Retina (tissue), 1 donor: ENCODE results near the gene TENM3.

Experiments
- DNase-seq: peaks from one replicate; pipeline ENCODE4 v3.0.0-alpha.2; 2016

The TENM3 gene

GRCh38 chr4:182700362-182701160 lies 457.4 kb downstream of the TENM3 start:
- DNase-seq = no peak

GRCh38 chr4:182704077-182704476 lies 460.9 kb downstream of the TENM3 start:
- DNase-seq = no peak

GRCh38 chr4:182704948-182705347 lies 461.7 kb downstream of the TENM3 start:
- no peak for DNase-seq

- DNase-seq = no peak
Observed at GRCh38 chr4:182705389-182705788, 462.2 kb downstream of the TENM3 start.

GRCh38 chr4:182711211-182711610 lies 468.0 kb downstream of the TENM3 start:
- DNase-seq = no peak

- DNase-seq = no peak
Observed at GRCh38 chr4:182715548-182715947, 472.3 kb downstream of the TENM3 start.

- DNase-seq = peak; percentile 9
Observed at GRCh38 chr4:182716192-182716591, 473.0 kb downstream of the TENM3 start.

GRCh38 chr4:182717788-182718583 lies 474.8 kb downstream of the TENM3 start:
- no peak for DNase-seq

GRCh38 chr4:182724414-182724813 lies 481.2 kb downstream of the TENM3 start:
- DNase-seq = no peak

GRCh38 chr4:182729516-182729915 lies 486.3 kb downstream of the TENM3 start:
- no peak for DNase-seq

- no peak for DNase-seq
Observed at GRCh38 chr4:182730791-182731190, 487.6 kb downstream of the TENM3 start.

GRCh38 chr4:182736207-182736606 lies 493.0 kb downstream of the TENM3 start:
- peak; percentile 41 for DNase-seq

GRCh38 chr4:182738283-182739047 lies 495.3 kb downstream of the TENM3 start:
- no peak for DNase-seq

- DNase-seq = no peak
Observed at GRCh38 chr4:182740256-182740655, 497.1 kb downstream of the TENM3 start.

- no peak for DNase-seq
Observed at GRCh38 chr4:182741054-182741453, 497.9 kb downstream of the TENM3 start.

- DNase-seq = no peak
Observed at GRCh38 chr4:182741914-182742313, 498.7 kb downstream of the TENM3 start.

GRCh38 chr4:182743815-182744214 lies 500.6 kb downstream of the TENM3 start:
- DNase-seq = no peak

- DNase-seq = no peak
Observed at GRCh38 chr4:182745237-182745636, 502.0 kb downstream of the TENM3 start.

- DNase-seq = no peak
Observed at GRCh38 chr4:182746876-182747275, 503.7 kb downstream of the TENM3 start.

- no peak for DNase-seq
Observed at GRCh38 chr4:182748283-182748682, 505.1 kb downstream of the TENM3 start.

- DNase-seq = no peak
Observed at GRCh38 chr4:182748949-182749348, 505.7 kb downstream of the TENM3 start.

GRCh38 chr4:182749667-182750167 lies 506.5 kb downstream of the TENM3 start:
- DNase-seq = no peak
